HL-60/S4 (cell line): ENCODE measurements around the gene TTLL13.

Source experiments
- in situ Hi-C: fragments of 300-500 bp; cut with MboI; formaldehyde crosslinking; loops from 2 replicates; pipeline ENCODE4 v1.14.3; 2022; ENCODE audit warnings: low sequenced_read_pairs

TTLL13 gene

GRCh38 chr15:90249203-90249863 is at the start of gene TTLL13:
TTLL13 (plus strand) TSS chr15:90249556; CDS start chr15:90250631, 1,075 bp downstream.
- in situ Hi-C loops, result no loop called here

- in situ Hi-C loops, result no loop called here
These were observed 48.7 kb upstream of the TTLL13 start for GRCh38 chr15:90200534-90201129.

- in situ Hi-C loops, result no loop called here
These were observed 48.0 kb upstream of the TTLL13 start, which contains the start of gene SEMA4B for GRCh38 chr15:90201130-90201943. SEMA4B (plus strand) TSS chr15:90201330; CDS start chr15:90201579, 249 bp downstream.

- in situ Hi-C loops, result no loop called here
These were observed 47.4 kb upstream of the TTLL13 start for GRCh38 chr15:90201944-90202375.

- in situ Hi-C loops, result no loop called here
These were observed 46.4 kb upstream of the TTLL13 start for GRCh38 chr15:90202929-90203328.

- in situ Hi-C loops, result no loop called here
These were observed 45.9 kb upstream of the TTLL13 start for GRCh38 chr15:90203473-90203872.

- in situ Hi-C loops, result no loop called here
These were observed 45.4 kb upstream of the TTLL13 start for GRCh38 chr15:90203922-90204321.

- in situ Hi-C loops, result no loop called here
These were observed 44.1 kb upstream of the TTLL13 start for GRCh38 chr15:90205050-90205848.

- in situ Hi-C loops, result no loop called here
These were observed 43.5 kb upstream of the TTLL13 start for GRCh38 chr15:90205886-90206285.

GRCh38 chr15:90207252-90207651 is 42.1 kb upstream of the TTLL13 start:
- in situ Hi-C loops, result no loop called here

GRCh38 chr15:90208356-90208755 is 41.0 kb upstream of the TTLL13 start:
- in situ Hi-C loops, result no loop called here

GRCh38 chr15:90209591-90209990 is 39.8 kb upstream of the TTLL13 start:
- in situ Hi-C loops, result no loop called here

- in situ Hi-C loops, result loop anchor here (10.0 kb wide), 1 partner anchor 46 kb away; no protein-coding TSS in a partner anchor
These were observed 38.8 kb upstream of the TTLL13 start for GRCh38 chr15:90210593-90210992.

GRCh38 chr15:90211009-90211408 is 38.3 kb upstream of the TTLL13 start:
- in situ Hi-C loops, result loop anchor here (10.0 kb wide), 1 partner anchor 46 kb away; no protein-coding TSS in a partner anchor

GRCh38 chr15:90211440-90212143 is 37.8 kb upstream of the TTLL13 start:
- in situ Hi-C loops, result loop anchor here (10.0 kb wide), 1 partner anchor 47 kb away; no protein-coding TSS in a partner anchor

- in situ Hi-C loops, result loop anchor here (10.0 kb wide), 1 partner anchor 48 kb away; no protein-coding TSS in a partner anchor
These were observed 36.9 kb upstream of the TTLL13 start for GRCh38 chr15:90212221-90213098.

- in situ Hi-C loops, result loop anchor here (10.0 kb wide), 1 partner anchor 48 kb away; no protein-coding TSS in a partner anchor
These were observed 36.1 kb upstream of the TTLL13 start for GRCh38 chr15:90213122-90213817.

- in situ Hi-C loops, result loop anchor here (10.0 kb wide), 1 partner anchor 49 kb away; no protein-coding TSS in a partner anchor
These were observed 35.5 kb upstream of the TTLL13 start for GRCh38 chr15:90213818-90214204.
